ENCODE results near the gene PLPPR3. TPM values are rescaled to one million over a fixed set of nuclear protein-coding genes. Genes with fewer than 3 reads are reported as not detected.
"Not testable (repeated sequence)": the region's sequence is repeated elsewhere in the genome, so short reads cannot be mapped to it uniquely, and the experiment has no call there.

The PLPPR3 gene
- total and polyA plus RNA-seq, 5 donors from 2014 or later = not detected

GRCh38 chr19:821231-821824 is 427 bp downstream of the PLPPR3 start:
- Mint-ChIP-seq H3K27ac (no peak overlapping the region), H3K36me3 (peaks cover 3% of the 10 kb centered on the region), H3K4me3 (peak overlapping the region in 1 of 4 donors; percentile 43), H3K9me3 (peaks cover 0 to 2% (median 0%) of the 10 kb centered on the region in 7 donors), H3K27me3 (peaks cover 21% of the 10 kb centered on the region), H3K4me1 (peaks cover 0 to 2% (median 0%) of the 10 kb centered on the region in 4 donors)
- H3K27me3 ChIP-seq (ENCODE audit: control insufficient read depth, insufficient read depth, low read length) = peaks cover 5% of the 10 kb centered on the region
- no peaks in the 10 kb centered on the region for H3K36me3 ChIP-seq (ENCODE audit: control insufficient read depth, insufficient read depth, low read length)
- no peak for ATAC-seq (ENCODE audit: low read depth in 2 of 2)
- no peak overlapping the region for H3K4me3 ChIP-seq (ENCODE audit: low read depth, low read length)
- no peak overlapping the region for H3K27ac ChIP-seq (ENCODE audit: insufficient read depth, low read length, poor library complexity, severe bottlenecking)
- DNase-seq = no peak
- no peaks in the 10 kb centered on the region for H3K9me3 ChIP-seq (ENCODE audit: control insufficient read depth in 2 of 2, low read length in 2 of 2)
- H3K4me1 ChIP-seq (ENCODE audit: control insufficient read depth, insufficient read depth, low read length, poor library complexity, severe bottlenecking) = peaks cover 4% of the 10 kb centered on the region

- H3K4me3 Mint-ChIP-seq; H3K9me3 ChIP-seq (ENCODE audit: control insufficient read depth in 2 of 2, low read length in 2 of 2); ATAC-seq (ENCODE audit: low read depth in 2 of 2); H3K36me3 Mint-ChIP-seq; H3K9me3 Mint-ChIP-seq; H3K4me1 ChIP-seq (ENCODE audit: control insufficient read depth, insufficient read depth, low read length, poor library complexity, severe bottlenecking); H3K36me3 ChIP-seq (ENCODE audit: control insufficient read depth, insufficient read depth, low read length); H3K4me3 ChIP-seq (ENCODE audit: low read depth, low read length); H3K27me3 ChIP-seq (ENCODE audit: control insufficient read depth, insufficient read depth, low read length); H3K4me1 Mint-ChIP-seq; DNase-seq; H3K27ac ChIP-seq (ENCODE audit: insufficient read depth, low read length, poor library complexity, severe bottlenecking); H3K27ac Mint-ChIP-seq: not testable (repeated sequence)
- H3K27me3 Mint-ChIP-seq = peaks cover 21% of the 10 kb centered on the region
Observed at GRCh38 chr19:820212-820611, 1.5 kb downstream of the PLPPR3 start.

- Mint-ChIP-seq H3K9me3 (peaks cover 0 to 2% (median 0%) of the 10 kb centered on the region in 7 donors), H3K4me1 (peaks cover 0 to 2% (median 0%) of the 10 kb centered on the region in 4 donors), H3K4me3 (no peak overlapping the region), H3K27me3 (peaks cover 6% of the 10 kb centered on the region), H3K27ac (no peak overlapping the region), H3K36me3 (peaks cover 8% of the 10 kb centered on the region)
- Histone ChIP-seq H3K27me3 (ENCODE audit: control insufficient read depth, insufficient read depth, low read length) (no peaks in the 10 kb centered on the region), H3K4me3 (ENCODE audit: low read depth, low read length) (no peak overlapping the region), H3K9me3 (ENCODE audit: control insufficient read depth in 2 of 2, low read length in 2 of 2) (no peaks in the 10 kb centered on the region), H3K4me1 (ENCODE audit: control insufficient read depth, insufficient read depth, low read length, poor library complexity, severe bottlenecking) (peaks cover 2% of the 10 kb centered on the region), H3K36me3 (ENCODE audit: control insufficient read depth, insufficient read depth, low read length) (peaks cover 6% of the 10 kb centered on the region), H3K27ac (ENCODE audit: insufficient read depth, low read length, poor library complexity, severe bottlenecking) (no peak overlapping the region)
- DNase-seq = no peak
- no peak for ATAC-seq (ENCODE audit: low read depth in 2 of 2)
Observed at GRCh38 chr19:816500-816857, 5.3 kb downstream of the PLPPR3 start.

- no peak overlapping the region for H3K27ac Mint-ChIP-seq
- Histone ChIP-seq H3K4me1 (ENCODE audit: control insufficient read depth, insufficient read depth, low read length, poor library complexity, severe bottlenecking) (no peaks in the 10 kb centered on the region), H3K27ac (ENCODE audit: insufficient read depth, low read length, poor library complexity, severe bottlenecking) (no peak overlapping the region), H3K27me3 (ENCODE audit: control insufficient read depth, insufficient read depth, low read length) (no peaks in the 10 kb centered on the region), H3K9me3 (ENCODE audit: control insufficient read depth in 2 of 2, low read length in 2 of 2) (no peaks in the 10 kb centered on the region), H3K36me3 (ENCODE audit: control insufficient read depth, insufficient read depth, low read length) (peaks cover 12% of the 10 kb centered on the region), H3K4me3 (ENCODE audit: low read depth, low read length) (no peak overlapping the region)
- H3K4me3 Mint-ChIP-seq = no peak overlapping the region
- no peak for DNase-seq
- H3K27me3 Mint-ChIP-seq = peaks cover 6% of the 10 kb centered on the region
- H3K4me1 Mint-ChIP-seq = peaks cover 0 to 2% (median 0%) of the 10 kb centered on the region in 4 donors
- no peak for ATAC-seq (ENCODE audit: low read depth in 2 of 2)
- peaks cover 0 to 2% (median 0%) of the 10 kb centered on the region in 7 donors for H3K9me3 Mint-ChIP-seq
- peaks cover 8% of the 10 kb centered on the region for H3K36me3 Mint-ChIP-seq
Observed at GRCh38 chr19:815775-816499, 5.8 kb downstream of the PLPPR3 start.

- ATAC-seq (ENCODE audit: low read depth in 2 of 2) (peak; percentile 8 to 13), DNase-seq (no peak)
- Mint-ChIP-seq H3K4me3 (no peak overlapping the region), H3K27me3 (peaks cover 1% of the 10 kb centered on the region), H3K27ac (no peak overlapping the region), H3K4me1 (peaks cover 0 to 2% (median 0%) of the 10 kb centered on the region in 4 donors), H3K36me3 (peaks cover 8% of the 10 kb centered on the region), H3K9me3 (peaks cover 0 to 2% (median 0%) of the 10 kb centered on the region in 7 donors)
- Histone ChIP-seq H3K4me3 (ENCODE audit: low read depth, low read length) (no peak overlapping the region), H3K36me3 (ENCODE audit: control insufficient read depth, insufficient read depth, low read length) (peaks cover 19% of the 10 kb centered on the region), H3K27ac (ENCODE audit: insufficient read depth, low read length, poor library complexity, severe bottlenecking) (no peak overlapping the region), H3K27me3 (ENCODE audit: control insufficient read depth, insufficient read depth, low read length) (no peaks in the 10 kb centered on the region), H3K4me1 (ENCODE audit: control insufficient read depth, insufficient read depth, low read length, poor library complexity, severe bottlenecking) (no peaks in the 10 kb centered on the region), H3K9me3 (ENCODE audit: control insufficient read depth in 2 of 2, low read length in 2 of 2) (no peaks in the 10 kb centered on the region)
Observed at GRCh38 chr19:815079-815774, 6.5 kb downstream of the PLPPR3 start.

GRCh38 chr19:814152-815078 is 7.3 kb downstream of the PLPPR3 start:
- no peak for DNase-seq
- Mint-ChIP-seq H3K4me3 (no peak overlapping the region), H3K27me3 (no peaks in the 10 kb centered on the region), H3K36me3 (peaks cover 8% of the 10 kb centered on the region), H3K4me1 (peaks cover 0 to 2% (median 0%) of the 10 kb centered on the region in 4 donors), H3K9me3 (peaks cover 0 to 2% (median 0%) of the 10 kb centered on the region in 7 donors), H3K27ac (no peak overlapping the region)
- ATAC-seq (ENCODE audit: low read depth in 2 of 2) = no peak
- Histone ChIP-seq H3K36me3 (ENCODE audit: control insufficient read depth, insufficient read depth, low read length) (peaks cover 27% of the 10 kb centered on the region), H3K9me3 (ENCODE audit: control insufficient read depth in 2 of 2, low read length in 2 of 2) (no peaks in the 10 kb centered on the region), H3K4me1 (ENCODE audit: control insufficient read depth, insufficient read depth, low read length, poor library complexity, severe bottlenecking) (no peaks in the 10 kb centered on the region), H3K4me3 (ENCODE audit: low read depth, low read length) (no peak overlapping the region), H3K27me3 (ENCODE audit: control insufficient read depth, insufficient read depth, low read length) (no peaks in the 10 kb centered on the region), H3K27ac (ENCODE audit: insufficient read depth, low read length, poor library complexity, severe bottlenecking) (no peak overlapping the region)

Measured in CD4-positive, CD25-positive, alpha-beta regulatory T cell (primary cell).